ENCODE measurements around the gene GPR27. TPM values are rescaled to one million over a fixed set of nuclear protein-coding genes. Genes with fewer than 3 reads are reported as not detected.

GPR27 gene
- total RNA-seq, 1 donor from 2014 or later: 1.5 TPM

DNA sequence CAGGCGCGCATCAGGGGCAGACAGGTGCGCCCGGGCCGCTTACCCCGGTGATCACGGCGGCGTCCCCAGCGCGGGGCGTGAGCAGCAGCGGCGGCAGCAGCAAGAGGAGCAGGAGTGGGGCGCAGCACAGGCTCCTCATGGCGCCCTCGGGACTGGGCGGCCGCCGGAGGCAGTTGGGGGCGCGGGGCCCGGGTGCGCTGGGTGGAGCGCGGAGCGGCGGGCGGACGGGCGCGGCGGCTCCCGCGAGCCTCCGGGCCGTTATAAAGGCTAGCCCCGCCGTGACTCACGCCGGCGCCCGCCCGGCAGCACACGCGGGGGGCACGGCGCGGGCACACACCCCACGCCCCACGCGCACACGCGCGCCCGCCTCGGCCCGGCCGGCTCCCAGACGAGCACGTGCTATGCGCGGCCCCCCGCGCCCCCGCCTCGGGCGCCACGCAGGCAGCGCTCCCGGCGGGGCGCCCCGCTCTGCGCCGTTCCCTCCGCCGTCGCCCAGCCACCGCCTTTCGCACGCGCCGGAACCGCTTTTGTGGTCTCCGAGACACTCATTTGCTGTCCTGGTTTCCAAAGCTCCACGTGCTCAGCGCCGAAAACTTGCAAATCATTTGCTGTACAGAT lies 31.4 kb downstream of the GPR27 start, which contains the start of gene PROK2:
TSS of gene PROK2 (minus strand) at position 235 of the 618 bp plus-strand sequence. CDS start at position 139, 96 bp downstream.
- DNase-seq (ENCODE audit: low spot score): no peak

DNA sequence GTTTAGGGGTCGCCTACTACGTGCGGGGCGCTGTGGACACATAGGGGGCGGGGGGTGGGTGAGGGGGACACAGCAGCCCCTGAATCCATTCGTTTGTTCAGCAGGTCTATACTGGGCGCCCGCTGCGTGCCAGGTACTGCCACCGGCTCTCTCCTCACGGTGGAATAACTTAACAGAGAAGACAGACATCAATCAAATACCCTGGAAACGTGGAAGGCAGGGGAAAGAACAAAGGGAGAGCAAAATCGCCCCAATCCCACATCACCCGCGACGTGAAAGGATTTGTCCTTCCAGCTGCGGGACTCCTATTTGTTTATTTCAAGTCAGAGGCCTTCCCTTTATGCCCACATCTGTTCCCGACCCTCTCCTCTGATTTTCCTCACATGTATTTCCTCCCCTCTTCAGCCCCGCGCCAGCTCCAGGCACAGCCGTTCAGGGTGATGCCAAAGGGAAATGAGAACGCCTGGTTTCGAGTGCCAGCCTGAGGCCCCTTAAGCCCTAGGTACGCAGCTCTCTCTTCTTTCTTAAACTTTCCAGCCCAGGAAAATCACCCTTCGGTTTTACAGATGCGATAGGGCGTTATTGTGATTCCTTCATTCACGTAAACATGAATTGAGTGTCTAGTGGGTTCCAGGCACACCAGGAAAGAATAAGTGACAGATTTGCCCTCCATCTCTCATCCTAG lies 32.0 kb downstream of the GPR27 start:
- no peak for DNase-seq (ENCODE audit: low spot score)

- no peak for DNase-seq (ENCODE audit: low spot score)
Observed at GRCh38 chr3:71786217-71786549, 32.5 kb downstream of the GPR27 start.

DNA sequence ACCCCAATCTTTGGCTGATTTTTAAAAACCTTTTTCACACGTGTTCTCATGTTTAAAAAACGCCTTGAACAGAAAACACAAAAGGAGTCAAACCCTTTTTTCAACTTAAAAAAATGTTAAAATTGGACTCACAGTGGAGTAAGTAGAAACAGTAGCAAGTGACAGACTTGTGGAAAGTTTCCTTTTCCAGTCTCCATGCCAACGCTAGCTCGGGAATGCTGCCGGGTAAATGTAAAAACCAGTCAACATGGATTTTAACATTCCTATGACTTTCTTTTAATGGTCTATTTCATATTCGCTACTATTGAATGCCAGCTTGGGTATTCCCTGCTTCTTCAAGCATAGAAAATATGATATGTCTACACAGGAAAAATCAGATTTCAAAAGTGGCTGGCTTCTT lies 32.9 kb downstream of the GPR27 start:
- DNase-seq (ENCODE audit: low spot score): no peak

- no peak for DNase-seq (ENCODE audit: low spot score)
Observed at GRCh38 chr3:71787851-71788405, 34.3 kb downstream of the GPR27 start.

DNA sequence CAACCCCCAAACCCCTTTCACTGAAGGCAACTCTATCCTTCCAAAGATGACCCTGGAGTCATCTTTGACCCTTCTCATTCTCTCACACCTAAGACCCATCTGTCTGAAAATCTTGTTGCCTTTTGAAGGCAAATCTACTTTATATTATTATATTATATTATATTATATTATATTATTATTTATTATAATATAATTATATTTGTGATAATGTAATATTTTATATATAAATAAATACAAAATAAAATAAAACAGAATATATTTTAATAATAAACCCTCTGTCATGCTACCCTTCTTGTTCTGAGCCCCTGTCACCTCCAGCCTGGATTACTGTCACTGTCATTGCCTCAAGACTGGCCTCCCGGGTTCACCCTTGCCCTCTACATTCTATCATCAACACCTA lies 36.3 kb downstream of the GPR27 start:
- DNase-seq (ENCODE audit: low spot score): no peak

- DNase-seq (ENCODE audit: low spot score): no peak
Observed at GRCh38 chr3:71791634-71792033, 38.0 kb downstream of the GPR27 start.

- no peak for DNase-seq (ENCODE audit: low spot score)
Observed at GRCh38 chr3:71796290-71796689, 42.6 kb downstream of the GPR27 start.

DNA sequence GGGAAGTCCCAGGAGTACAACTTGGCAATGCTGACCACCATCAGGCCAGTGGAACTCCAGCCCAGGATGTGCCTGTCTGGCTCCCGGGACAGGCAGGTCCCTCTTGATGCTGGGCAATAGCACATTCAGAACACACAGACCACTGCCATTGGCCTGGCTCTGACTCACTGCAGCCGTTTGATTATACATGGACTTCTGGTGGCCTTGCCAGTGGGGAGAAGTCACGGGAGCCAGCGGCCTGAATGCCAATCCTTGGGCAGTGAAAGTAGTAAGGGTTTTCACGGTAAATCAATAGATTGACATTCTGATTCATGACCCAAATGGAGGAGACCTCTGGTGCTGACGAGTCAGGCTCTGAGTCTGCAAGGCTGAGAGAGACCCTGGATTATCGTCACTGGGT lies 43.8 kb downstream of the GPR27 start:
- no peak for DNase-seq (ENCODE audit: low spot score)

GRCh38 chr3:71800023-71800422 lies 46.4 kb downstream of the GPR27 start:
- DNase-seq (ENCODE audit: low spot score): no peak

DNA sequence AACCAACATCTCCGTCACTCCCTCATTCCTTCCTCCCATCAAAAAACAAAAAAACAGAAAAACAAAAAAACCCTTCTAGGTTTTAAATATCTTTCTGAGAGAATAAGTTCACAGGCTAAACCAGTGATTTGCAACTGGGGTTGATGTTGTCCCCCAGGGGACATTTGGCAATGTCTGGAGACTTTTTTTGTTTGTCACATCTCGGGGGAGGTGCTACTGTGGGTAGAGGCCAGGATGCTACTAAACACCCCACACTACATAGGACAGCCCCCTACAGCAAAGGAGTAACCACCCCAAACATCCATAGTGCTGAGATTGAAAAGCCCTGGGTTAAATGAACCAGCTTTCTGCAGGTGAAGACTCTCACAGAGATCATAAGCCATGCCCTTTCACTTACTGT lies 48.3 kb downstream of the GPR27 start:
- DNase-seq (ENCODE audit: low spot score): no peak

GRCh38 chr3:71803248-71803647 lies 49.6 kb downstream of the GPR27 start:
- no peak for DNase-seq (ENCODE audit: low spot score)

- no peak for DNase-seq (ENCODE audit: low spot score)
Observed at GRCh38 chr3:71805199-71805598, 51.5 kb downstream of the GPR27 start.

DNA sequence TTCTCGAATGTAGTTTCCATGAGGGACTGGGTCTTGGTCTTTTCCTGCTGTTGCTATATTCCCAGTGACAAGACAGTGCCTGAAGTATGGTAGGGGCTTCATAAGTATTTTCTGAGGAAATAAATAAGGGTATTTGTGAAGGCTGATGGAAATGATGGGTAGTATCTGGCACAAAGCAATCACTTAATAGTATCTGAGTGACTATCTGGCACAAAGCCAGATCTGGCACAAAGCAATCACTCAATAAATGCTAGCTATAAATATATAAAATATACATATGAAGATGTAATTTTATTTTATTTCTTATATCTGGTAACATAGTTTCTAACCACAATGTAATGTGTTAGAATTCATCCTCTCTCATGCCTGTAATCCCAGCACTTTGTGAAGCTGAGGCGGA lies 52.0 kb downstream of the GPR27 start:
- DNase-seq (ENCODE audit: low spot score): no peak

Other genes starting within 250 kb of the GPR27 start
- gene FOXP1, start 170.1 kb upstream of the GPR27 start, total RNA-seq: 74.2 TPM
- gene EIF4E3, start 28.5 kb upstream of the GPR27 start, total RNA-seq: 34.9 TPM
- gene PROK2, start 31.3 kb downstream of the GPR27 start, total RNA-seq: 9.8 TPM

All from mesenteric fat pad (tissue), 1 donor.